Panc1 (cell line): ENCODE results near the gene FAM13C. TPM values are rescaled to one million over a fixed set of nuclear protein-coding genes. Genes with fewer than 3 reads are reported as not detected.

Experiments used
- ATAC-seq: fragments of 200-7000 bp; cut with Tn5 transposase; 2 replicates; pipeline ENCODE4 v1.9.1; 2020; ENCODE audit warnings: mild to moderate bottlenecking, moderate library complexity
- BruUV-seq: library from RNA; stranded (reverse); fragments of 400-500 nt; replicated peaks from 2 replicates; lab custom pipeline; 2021; lab: Mats Ljungman, UMichigan
- CTCF ChIA-PET: fragments of 300-600 bp; sonication (Branson Sonifier 250); formaldehyde crosslinking; loops from one replicate; lab custom pipeline; 2022; ENCODE audit warnings: antibody characterized with exemption; lab: Charles Lee
- POLR2A ChIA-PET: fragments of 300-600 bp; sonication (Branson Sonifier 250); formaldehyde crosslinking; loops from one replicate; lab custom pipeline; 2022; ENCODE audit warnings: antibody characterized with exemption; lab: Charles Lee
- DNase-seq: peaks from one replicate; pipeline ENCODE4 v3.0.0-alpha.2; 2010; ENCODE audit warnings: low read depth, low spot score
- H3K27ac ChIP-seq: 2 replicates; pipeline ENCODE4 v1.5.1; 2011; ENCODE audit warnings: mild to moderate bottlenecking, low read length, inconsistent platforms
- H3K27me3 ChIP-seq: fragments of 200-500 bp; sonication (Bioruptor generic); 2 replicates; pipeline ENCODE4 v1.6.0; 2014; ENCODE audit warnings: low read length, inconsistent platforms; ENCODE audit not compliant: control insufficient read depth, insufficient read depth
- H3K36me3 ChIP-seq: fragments of 200-500 bp; sonication (Bioruptor generic); 2 replicates; pipeline ENCODE4 v1.5.1; 2014; ENCODE audit warnings: inconsistent platforms, mild to moderate bottlenecking, low read length, moderate library complexity; ENCODE audit not compliant: control insufficient read depth, insufficient read depth
- H3K4me1 ChIP-seq: 2 replicates; pipeline ENCODE4 v1.5.1; 2011; ENCODE audit warnings: inconsistent platforms, mild to moderate bottlenecking, low read length, moderate library complexity; ENCODE audit not compliant: control insufficient read depth, insufficient read depth
- H3K4me3 ChIP-seq, 2 experiments: 2 replicates each; pipeline ENCODE4 v1.5.1; 2011 to 2012; ENCODE audit warnings: low read depth in 2 of 2, low read length in 2 of 2, mild to moderate bottlenecking in 2 of 2, inconsistent platforms in 1 of 2, moderate library complexity in 1 of 2
- H3K9me3 ChIP-seq: fragments of 200-500 bp; sonication (Bioruptor generic); 2 replicates; pipeline ENCODE4 v1.5.1; 2014; ENCODE audit warnings: low read depth, mild to moderate bottlenecking, inconsistent platforms, low read length, moderate library complexity; ENCODE audit not compliant: control insufficient read depth, insufficient read depth
- POLR2AphosphoS5 ChIP-seq: IDR thresholded peaks from 2 replicates; pipeline ENCODE4 v1.6.1; 2012; ENCODE audit warnings: mild to moderate bottlenecking, low read depth, low read length, moderate library complexity
- SIN3A ChIP-seq: IDR thresholded peaks from 2 replicates; pipeline ENCODE4 v1.6.1; 2012; ENCODE audit warnings: low read depth, mild to moderate bottlenecking, low read length, moderate library complexity, borderline replicate concordance; ENCODE audit not compliant: insufficient read depth
- TCF7L2 ChIP-seq: IDR thresholded peaks from 2 replicates; pipeline ENCODE4 v1.6.1; 2011; ENCODE audit warnings: mild to moderate bottlenecking, low read depth, low read length, inconsistent platforms
- in situ Hi-C: cut with HindIII; loops from 2 replicates; pipeline ENCODE4 v1.10.0; 2016; ENCODE audit warnings: low sequenced_read_pairs, low pct_unique_long_range_greater_than_20kb
- intact Hi-C: fragments of 100-400 bp; cut with micrococcal nuclease; formaldehyde crosslinking; loops from one replicate; pipeline ENCODE4 v1.10.0; 2022; ENCODE audit not compliant: unreplicated experiment
- total RNA-seq: library from RNA; stranded (reverse); gene quantifications from one replicate; pipeline ENCODE4 v1.2.1, GENCODE V29; 2021; ENCODE audit not compliant: unreplicated experiment
- TF ChIP-seq, protein P1 (sequence below), 2 experiments: IDR thresholded peaks; 2 replicates each; pipeline ENCODE4 v1.6.1; 2011 to 2012; ENCODE audit warnings: low read depth in 2 of 2, control low read depth in 1 of 2, low read length in 1 of 2, mild to moderate bottlenecking in 1 of 2, moderate library complexity in 1 of 2; ENCODE audit not compliant: insufficient read depth in 1 of 2
- TF ChIP-seq, protein P2 (sequence below): fragments of 450-650 bp; IDR thresholded peaks from 2 replicates; pipeline ENCODE4 v1.5.1; 2017; ENCODE audit warnings: mild to moderate bottlenecking

FAM13C gene
- total RNA-seq, 1 experiment from 2014 or later: not detected

DNA sequence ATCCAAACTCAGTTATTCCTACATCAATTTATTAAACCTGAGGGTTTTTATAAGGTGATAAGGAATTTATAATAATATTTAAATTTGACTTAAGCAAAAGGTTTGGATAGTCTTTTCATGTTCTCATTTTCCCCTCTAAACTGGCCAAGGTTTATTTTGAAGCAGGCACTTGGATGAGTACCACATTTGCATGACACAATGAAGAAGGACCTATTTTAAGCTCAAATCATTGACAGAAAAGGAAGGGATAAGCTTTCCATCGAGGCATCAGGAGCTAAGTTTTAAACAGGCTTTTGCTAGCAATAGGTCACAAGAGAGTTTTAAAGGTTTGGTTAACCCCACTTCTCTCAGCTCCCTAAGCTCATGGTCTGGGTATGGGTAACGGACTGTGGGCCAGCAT is 28.7 kb upstream of the FAM13C start:
- no peaks in the 10 kb centered on the region for H3K36me3 ChIP-seq
- ATAC-seq (no peak), DNase-seq (no peak)
- no peak overlapping the region for H3K27ac ChIP-seq
- H3K27me3 ChIP-seq: no peaks in the 10 kb centered on the region
- TF ChIP-seq TCF7L2: no peak
- TF ChIP-seq, protein P1, sequence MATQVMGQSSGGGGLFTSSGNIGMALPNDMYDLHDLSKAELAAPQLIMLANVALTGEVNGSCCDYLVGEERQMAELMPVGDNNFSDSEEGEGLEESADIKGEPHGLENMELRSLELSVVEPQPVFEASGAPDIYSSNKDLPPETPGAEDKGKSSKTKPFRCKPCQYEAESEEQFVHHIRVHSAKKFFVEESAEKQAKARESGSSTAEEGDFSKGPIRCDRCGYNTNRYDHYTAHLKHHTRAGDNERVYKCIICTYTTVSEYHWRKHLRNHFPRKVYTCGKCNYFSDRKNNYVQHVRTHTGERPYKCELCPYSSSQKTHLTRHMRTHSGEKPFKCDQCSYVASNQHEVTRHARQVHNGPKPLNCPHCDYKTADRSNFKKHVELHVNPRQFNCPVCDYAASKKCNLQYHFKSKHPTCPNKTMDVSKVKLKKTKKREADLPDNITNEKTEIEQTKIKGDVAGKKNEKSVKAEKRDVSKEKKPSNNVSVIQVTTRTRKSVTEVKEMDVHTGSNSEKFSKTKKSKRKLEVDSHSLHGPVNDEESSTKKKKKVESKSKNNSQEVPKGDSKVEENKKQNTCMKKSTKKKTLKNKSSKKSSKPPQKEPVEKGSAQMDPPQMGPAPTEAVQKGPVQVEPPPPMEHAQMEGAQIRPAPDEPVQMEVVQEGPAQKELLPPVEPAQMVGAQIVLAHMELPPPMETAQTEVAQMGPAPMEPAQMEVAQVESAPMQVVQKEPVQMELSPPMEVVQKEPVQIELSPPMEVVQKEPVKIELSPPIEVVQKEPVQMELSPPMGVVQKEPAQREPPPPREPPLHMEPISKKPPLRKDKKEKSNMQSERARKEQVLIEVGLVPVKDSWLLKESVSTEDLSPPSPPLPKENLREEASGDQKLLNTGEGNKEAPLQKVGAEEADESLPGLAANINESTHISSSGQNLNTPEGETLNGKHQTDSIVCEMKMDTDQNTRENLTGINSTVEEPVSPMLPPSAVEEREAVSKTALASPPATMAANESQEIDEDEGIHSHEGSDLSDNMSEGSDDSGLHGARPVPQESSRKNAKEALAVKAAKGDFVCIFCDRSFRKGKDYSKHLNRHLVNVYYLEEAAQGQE (IDR thresholded peaks at IDR 0.05; ENCODE audit: insufficient read depth in 1 of 2, low read depth in 2 of 2, low read length in 1 of 2): no peak
- TF ChIP-seq SIN3A: no peak
- TF ChIP-seq, protein P2, sequence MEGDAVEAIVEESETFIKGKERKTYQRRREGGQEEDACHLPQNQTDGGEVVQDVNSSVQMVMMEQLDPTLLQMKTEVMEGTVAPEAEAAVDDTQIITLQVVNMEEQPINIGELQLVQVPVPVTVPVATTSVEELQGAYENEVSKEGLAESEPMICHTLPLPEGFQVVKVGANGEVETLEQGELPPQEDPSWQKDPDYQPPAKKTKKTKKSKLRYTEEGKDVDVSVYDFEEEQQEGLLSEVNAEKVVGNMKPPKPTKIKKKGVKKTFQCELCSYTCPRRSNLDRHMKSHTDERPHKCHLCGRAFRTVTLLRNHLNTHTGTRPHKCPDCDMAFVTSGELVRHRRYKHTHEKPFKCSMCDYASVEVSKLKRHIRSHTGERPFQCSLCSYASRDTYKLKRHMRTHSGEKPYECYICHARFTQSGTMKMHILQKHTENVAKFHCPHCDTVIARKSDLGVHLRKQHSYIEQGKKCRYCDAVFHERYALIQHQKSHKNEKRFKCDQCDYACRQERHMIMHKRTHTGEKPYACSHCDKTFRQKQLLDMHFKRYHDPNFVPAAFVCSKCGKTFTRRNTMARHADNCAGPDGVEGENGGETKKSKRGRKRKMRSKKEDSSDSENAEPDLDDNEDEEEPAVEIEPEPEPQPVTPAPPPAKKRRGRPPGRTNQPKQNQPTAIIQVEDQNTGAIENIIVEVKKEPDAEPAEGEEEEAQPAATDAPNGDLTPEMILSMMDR: no peak
- TF ChIP-seq POLR2AphosphoS5: no peak
- intact Hi-C loops: no loop called here
- no peaks in the 10 kb centered on the region for H3K4me1 ChIP-seq
- ChIA-PET POLR2A (no interaction called here), CTCF (no interaction called here)
- no peak overlapping the region for H3K4me3 ChIP-seq
- no peaks in the 10 kb centered on the region for H3K9me3 ChIP-seq
- in situ Hi-C loops: no loop called here
- no TSS peak for BruUV-seq

DNA sequence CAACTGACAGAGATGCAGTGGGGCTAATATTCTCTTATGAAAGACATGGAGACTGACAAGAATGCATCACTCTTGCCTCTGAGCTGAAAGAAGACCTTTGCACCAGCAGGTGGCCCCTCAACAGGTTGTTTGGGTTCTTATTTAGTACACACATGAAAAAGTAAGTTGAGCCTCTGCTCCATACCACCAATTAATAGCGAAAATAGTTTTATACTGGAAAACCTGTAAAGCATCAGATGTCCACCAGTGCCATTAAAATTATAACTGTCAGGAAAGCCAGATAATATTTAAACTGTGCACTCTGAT is 26.3 kb upstream of the FAM13C start:
- no peak for DNase-seq

More for the DNA sequence above, 26.3 kb upstream of the FAM13C start:
- BruUV-seq: no TSS peak
- no peak for ATAC-seq
- no peaks in the 10 kb centered on the region for H3K4me1 ChIP-seq
- H3K27ac ChIP-seq: no peak overlapping the region
- H3K4me3 ChIP-seq: no peak overlapping the region
- ChIA-PET CTCF (no interaction called here), POLR2A (no interaction called here)
- TF ChIP-seq POLR2AphosphoS5 (no peak), SIN3A (no peak), TCF7L2 (no peak)
- TF ChIP-seq, protein P1 (IDR thresholded peaks at IDR 0.05; ENCODE audit: insufficient read depth in 1 of 2, low read depth in 2 of 2, low read length in 1 of 2): no peak
- TF ChIP-seq, protein P2: no peak
- no peaks in the 10 kb centered on the region for H3K9me3 ChIP-seq
- no peaks in the 10 kb centered on the region for H3K36me3 ChIP-seq
- intact Hi-C loops: no loop called here
- in situ Hi-C loops: no loop called here
- no peaks in the 10 kb centered on the region for H3K27me3 ChIP-seq
